Frontal cortex (tissue), 4 donors: Measurements from ENCODE around the gene TRIM15. TPM values are rescaled to one million over a fixed set of nuclear protein-coding genes. Genes with fewer than 3 reads are reported as not detected.

ENCODE experiments used
- DNase-seq, 2 donors: peaks; one replicate each; pipeline ENCODE4 v3.0.0; 2012; ENCODE audit warnings: low spot score in 2 of 2
- FAIRE-seq: peaks from 2 replicates; lab custom pipeline; 2012; peaks lifted over from hg19 to GRCh38; lab: Jason Lieb, UNC
- total RNA-seq: library from RNA; depleted of rRNA; stranded (reverse); fragments of >200 nt; gene quantifications from one replicate; pipeline ENCODE4 v1.2.3, GENCODE V29; 2014
- donor health status: control.
- donor health status: control.
- donor health status: control.

The TRIM15 gene
- total RNA-seq, 1 donor from 2014 or later, result not detected

DNA sequence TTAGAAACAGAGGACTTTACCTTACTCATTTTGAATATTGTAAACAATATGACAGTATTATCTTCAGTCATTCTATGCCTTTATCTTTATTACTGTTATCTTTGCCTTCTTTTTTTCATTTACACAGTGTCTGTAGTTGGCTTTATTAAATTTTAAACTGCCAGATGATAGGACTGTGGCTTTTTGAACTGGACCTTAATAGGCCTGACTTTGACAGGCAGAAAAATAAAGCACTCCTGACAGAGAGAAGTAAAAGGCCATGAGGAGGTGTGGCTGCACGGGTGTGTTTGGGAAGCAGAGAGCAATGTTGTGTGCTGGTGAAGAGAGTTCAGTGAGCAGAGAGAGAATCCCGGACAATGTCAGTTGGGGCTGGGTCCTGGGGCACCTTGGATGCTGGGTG is 19.6 kb upstream of the TRIM15 start:
- FAIRE-seq (no peak), DNase-seq (no peak)

DNA sequence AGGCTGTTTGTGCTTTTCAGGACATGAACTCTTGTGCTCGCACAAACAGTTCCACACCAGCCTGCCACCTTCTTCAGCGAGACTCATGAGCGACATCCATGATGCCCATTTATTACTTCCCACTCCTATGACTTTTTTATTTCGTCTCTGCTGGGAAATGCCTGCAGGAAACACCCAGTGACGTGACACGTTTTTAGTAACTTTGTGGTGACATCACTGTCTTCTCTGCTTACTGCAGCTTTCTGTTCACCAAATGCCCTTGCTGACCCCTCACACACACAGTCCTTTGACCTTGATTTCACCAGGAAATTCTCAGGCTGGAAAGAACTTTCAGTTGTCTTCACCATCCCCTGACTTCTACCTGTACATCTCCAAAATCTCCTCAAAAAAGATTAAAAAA is 18.5 kb upstream of the TRIM15 start:
- FAIRE-seq, result no peak
- no peak for DNase-seq

DNA sequence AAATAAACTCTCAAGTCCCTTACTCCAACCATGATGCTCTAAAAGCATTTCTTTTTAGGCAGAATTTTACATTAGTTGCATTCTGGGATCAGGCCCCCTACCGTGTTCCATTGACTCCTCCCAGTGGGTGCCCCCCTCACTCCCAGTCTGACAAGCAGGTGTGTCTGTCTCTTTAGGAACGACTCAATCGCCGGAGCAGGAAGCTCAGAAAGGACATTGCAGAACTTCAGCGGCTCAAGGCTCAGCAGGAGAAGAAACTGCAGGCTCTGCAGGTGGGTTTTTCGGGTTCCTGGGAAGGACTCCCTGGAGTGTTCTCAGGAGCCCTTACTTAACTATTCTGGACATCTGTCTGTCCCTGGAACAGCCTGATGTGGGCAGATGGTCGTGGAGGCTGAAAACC is 17.5 kb upstream of the TRIM15 start:
- DNase-seq (no peak), FAIRE-seq (no peak)

DNA sequence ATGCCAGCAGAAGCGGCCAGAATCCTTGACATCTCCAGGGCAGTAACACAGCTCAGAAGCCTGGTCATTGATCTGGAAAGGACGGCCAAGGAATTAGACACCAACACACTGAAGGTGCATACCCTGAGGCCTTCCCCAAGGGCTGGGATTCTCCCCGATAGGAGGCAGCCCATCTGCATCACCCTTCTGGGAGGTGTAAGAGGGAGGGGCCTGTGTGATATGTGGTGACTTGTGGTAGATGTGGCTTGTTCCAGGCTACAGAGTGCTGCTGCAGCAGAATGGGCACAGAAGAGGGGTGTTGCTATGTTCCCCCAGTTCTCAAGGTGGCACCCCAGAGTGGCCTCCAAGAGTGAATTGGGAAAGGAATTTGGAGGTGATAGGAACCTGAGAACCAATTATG is 16.2 kb upstream of the TRIM15 start:
- no peak for FAIRE-seq
- DNase-seq, result no peak

DNA sequence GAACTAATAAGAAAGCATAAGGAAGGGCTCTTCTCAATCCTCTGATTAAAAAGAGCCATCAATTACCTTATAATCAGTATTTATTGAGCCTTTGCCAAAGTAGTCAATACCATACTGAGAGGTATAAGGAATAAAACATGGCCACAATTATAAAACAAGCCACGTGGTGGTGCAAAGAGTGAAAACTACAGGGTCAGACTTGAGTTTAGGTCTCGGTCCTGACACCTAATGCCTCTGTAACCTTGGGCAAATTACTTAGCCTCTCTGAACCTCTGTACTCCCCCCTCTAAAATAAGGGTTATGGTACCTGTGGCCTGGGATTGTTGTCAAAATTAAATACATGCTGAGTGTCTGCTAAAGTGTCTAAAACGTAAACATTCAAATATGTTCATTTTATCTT is 14.1 kb upstream of the TRIM15 start:
- no peak for FAIRE-seq
- no peak for DNase-seq

DNA sequence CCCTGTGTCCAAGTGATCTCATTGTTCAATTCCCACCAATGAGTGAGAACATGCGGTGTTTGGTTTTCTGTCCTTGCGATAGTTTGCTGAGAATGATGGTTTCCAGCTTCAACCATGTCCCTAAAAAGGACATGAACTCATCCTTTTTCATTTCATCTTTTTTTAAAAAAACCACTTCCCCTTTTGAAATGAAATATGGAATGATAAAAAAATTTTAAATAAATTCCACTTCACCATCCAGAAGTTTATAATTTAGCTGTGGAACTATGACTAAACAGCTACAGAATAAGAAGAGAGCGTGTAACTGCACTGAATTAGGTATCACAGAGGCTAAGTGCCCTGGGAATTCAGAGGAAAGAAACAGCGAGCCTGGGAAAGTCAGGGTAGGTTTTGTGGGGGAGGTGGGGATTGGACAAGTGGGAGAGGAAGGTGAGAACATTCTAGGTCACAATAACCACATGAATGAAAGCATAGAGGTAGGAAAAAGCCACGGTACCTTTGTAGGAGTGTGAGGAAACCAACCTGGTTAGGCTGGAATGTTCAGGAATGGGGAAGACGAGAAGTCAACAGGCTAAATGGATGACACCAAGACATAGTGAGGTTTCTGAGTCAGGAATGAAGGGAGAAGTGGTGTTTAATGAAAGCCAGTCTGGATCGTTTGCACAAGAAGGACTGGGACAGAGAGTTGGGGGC is 13.3 kb upstream of the TRIM15 start:
- DNase-seq (no peak), FAIRE-seq (no peak)

DNA sequence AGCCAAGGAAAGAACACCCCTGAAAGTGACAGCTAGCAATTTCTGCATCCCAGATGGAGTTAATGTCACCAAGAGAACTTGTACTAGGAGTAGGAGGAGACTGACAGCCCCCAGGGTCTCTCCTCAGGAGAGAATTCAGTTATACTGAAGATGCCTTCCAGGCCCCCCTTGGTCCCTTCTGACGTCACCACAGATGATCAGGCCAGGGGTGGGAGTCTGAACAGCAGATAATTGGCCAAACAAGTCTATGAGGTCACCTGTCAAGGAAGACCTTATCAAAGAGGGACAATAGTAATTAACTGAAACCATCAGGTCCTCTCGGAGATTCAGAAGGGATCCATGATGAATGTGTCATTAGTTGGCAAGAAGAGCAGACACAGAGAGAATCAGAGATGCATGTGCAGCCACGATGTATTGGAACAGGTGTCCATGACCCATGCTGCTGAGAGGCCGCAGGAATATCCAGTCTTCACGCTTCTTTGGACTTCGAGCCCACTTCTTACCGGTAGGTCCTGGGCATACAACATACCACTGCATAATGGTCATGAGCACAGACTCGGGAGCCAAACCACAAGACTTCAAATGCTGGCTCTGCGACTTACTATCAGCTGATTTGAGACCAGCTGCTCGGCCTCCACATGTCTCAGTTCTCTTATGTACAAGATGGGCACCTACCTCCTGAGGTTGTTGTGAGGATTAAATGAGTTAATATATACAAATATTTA is 12.5 kb upstream of the TRIM15 start:
- FAIRE-seq (no peak), DNase-seq (no peak)

DNA sequence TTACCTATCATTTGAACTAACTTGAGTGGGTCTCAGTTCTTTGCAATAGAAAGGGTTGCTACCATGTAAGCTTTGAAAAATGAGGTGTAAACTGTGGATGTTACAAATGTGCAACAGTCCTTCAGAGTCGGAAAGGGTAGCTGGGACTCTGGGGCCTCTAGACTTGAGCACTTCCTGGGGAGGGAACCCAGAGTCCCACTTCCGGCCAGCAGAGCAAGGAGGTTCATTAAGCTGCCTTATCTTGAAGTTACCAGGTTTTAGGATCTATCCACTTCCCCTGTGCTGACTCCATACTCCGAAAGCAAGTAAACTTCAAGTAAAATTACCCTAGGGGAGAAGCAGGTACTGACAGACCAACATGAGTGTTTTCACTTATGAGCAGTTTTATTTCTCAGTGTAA is 11.8 kb upstream of the TRIM15 start:
- DNase-seq, result no peak

DNA sequence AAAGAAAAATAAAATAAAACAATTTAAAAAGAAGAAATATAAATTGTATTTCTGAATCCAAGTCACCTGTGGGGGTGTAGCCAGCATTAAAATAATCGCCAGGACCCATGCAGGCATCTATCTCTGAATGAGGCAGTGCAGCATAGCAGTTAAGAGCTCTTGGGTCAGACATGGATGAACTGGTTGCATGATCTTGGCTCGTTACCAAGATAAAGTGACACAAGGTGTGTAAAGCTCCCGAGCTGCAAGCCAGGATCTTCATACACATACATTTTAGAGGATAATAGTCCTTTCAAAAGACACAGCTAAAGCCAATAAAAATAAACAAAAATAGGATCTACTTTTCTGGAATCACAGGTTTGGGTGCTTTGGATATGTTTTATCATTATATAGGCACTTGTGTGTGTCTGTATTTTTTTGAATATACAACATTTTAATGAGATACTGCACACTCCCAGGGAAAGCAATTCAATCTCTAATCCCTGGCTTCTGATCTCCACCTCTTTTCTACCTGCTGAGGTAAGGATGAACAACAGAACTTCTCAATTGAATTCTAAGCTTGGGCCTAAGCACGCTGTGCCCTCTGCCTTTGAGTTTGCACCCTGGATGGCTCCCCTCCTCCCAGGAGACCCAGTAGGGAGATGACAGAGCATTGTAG is 11.2 kb upstream of the TRIM15 start:
- no peak for DNase-seq
- FAIRE-seq, result no peak

More for the DNA sequence above, 11.8 kb upstream of the TRIM15 start:
- no peak for FAIRE-seq

DNA sequence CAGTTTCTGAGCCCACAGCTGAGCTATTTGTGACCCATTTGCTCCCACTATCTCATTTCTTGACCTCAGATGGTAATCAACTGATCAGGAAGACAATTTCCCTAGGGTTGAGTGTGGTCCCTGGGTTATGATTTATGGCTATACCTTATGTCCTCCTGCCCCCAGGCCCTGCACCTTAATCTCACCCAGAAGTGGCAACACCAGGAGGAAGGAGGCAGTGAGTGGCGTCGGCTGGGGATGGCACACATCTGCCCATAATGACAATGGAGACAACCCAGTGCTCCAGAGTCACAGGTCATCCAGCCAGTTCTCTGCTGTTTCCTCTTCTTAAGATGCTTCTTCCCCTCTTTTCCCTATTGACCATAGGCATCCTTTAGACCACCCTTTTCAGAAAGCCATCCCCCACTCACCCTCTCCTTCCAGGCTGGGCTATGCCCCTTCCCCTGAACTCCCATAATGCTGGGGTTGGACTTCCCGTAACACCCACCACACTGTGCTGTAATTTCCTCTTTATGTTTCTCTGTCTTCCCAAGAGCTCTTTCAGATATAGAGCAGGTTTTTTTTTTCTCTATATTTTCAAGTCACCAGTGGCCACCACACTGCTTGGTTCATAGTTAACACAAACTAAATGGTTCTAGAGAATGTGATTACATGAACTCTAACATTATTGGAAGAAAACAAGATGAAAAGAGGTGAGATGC is 10.3 kb upstream of the TRIM15 start:
- FAIRE-seq, result no peak

DNA sequence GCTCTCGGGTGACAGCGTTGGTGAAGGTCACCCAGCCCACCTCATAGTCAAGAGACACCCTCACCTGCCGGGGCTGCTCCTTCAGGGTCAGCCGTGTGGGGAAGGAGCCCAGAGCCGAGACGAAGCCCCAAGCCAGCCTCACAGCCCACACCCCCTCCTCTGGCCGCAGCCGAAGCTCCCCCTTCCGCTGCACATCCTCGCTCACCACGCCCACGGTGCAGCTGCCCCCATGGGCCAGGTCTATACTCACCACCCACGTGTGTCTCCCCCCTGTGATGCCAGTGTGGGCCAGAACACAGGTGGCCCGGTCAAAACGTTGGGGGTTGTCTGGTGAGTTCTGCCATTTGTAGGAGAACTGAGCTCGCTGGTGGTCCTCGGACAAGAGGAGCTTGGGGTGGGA is 9.3 kb upstream of the TRIM15 start:
- DNase-seq, result no peak
- FAIRE-seq, result no peak

More for the DNA sequence above, 10.3 kb upstream of the TRIM15 start:
- no peak for DNase-seq

DNA sequence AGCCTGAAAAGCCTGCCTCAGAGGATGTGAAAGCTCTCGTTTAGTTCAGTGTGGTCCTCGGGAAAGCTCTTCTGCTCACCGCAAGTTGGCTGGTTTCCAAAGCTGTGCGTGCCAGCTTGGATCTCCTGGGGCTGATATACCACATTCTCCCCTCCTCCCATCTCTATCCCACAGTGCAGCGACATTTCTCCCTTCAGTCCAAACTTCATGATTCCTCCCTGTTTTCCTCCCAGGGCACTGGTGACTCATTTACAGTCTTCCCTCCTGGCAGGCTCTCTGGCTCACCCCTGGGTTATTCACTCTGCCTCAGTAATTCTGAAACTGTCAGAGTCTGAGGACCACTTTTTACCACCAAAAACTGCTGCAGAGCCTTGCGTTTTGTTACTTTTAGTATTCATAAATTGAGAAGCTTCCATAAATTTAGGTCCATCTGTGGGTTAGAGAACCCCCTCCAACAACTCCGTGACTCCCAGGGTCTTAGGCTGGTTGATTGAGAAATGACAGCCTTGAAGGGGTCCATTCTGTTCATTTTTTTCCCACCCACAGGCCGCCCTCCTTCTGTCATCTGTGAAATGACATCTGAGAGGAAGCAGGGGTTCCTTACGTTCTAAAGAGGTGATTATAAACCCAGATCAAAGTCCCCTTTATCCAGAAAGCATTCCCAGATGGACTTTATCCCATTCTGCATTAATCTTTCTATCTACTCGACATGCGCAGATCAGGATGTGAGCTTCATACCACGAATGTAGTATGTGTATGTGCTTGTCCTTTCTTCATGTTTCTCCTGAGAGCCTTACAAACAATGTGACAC is 8.4 kb upstream of the TRIM15 start:
- FAIRE-seq (no peak), DNase-seq (no peak)

DNA sequence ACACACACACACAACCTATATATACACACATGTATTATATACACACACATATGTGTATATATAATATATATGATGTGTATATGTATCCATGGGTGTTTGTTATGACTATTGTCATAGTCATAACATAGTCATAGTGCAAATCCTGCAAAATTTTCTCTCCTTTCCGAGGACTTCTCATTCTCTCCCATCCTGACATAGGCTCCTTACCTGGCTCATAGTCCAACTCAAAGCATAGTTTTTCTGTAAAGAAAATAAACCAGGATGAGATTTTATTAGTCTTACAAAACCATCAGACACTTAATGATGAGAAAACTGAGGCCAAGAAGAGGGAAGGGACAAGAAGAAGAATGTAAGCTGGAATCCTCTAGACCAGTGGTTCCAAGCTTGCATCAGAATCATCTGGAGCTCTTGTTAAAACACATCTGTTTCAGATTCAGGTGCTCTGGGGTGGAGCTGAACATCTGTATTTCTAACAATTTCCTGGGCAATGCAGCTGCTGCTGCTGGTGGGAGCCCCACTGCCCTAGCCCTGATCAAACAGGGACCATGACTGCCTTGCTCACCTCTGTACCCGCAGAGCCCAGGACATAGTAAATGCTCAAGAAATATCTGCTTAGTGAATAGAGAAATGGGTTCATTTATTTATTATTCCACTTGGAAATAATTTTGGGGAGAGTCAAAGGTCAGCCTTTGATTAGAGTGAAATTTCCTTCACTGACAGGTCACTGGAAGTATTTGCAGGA is 7.7 kb upstream of the TRIM15 start:
- DNase-seq, result no peak
- no peak for FAIRE-seq

DNA sequence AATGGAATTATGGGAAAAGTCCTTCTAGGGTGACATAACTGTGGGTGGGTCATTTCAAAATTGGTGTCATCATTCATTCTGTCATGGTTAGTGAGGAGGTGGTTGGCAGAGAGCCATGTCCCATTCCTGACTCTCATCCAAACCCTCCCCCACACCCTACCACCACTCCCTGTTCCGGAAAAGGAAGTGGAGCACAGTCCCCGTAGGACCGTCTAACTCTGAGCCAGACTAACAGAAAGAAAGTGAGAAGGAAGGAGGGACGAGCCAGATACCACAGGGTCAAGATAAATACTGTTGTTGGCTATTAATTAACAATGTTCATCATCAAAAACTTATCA is 7.1 kb upstream of the TRIM15 start:
- FAIRE-seq (no peak), DNase-seq (no peak)

DNA sequence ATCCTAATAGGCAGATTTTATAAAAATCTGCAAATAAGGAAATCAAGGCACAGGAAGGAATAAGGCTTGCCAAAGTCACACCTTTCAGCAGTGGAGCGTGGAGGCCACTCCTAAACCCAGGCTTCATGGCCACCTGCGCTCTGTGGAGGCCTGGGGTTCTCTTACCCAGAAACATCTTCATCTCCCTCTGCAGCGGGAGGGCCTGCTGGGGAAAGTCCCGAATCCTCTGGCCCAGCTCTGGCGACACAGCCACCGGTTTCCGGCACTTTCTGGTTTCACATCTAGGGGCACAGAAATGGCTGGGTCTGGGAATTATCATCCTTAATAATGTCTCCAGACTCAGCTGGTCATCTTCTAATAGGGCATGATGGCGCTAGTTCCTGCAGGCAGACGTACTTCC is 6.6 kb upstream of the TRIM15 start:
- no peak for DNase-seq
- FAIRE-seq, result no peak

DNA sequence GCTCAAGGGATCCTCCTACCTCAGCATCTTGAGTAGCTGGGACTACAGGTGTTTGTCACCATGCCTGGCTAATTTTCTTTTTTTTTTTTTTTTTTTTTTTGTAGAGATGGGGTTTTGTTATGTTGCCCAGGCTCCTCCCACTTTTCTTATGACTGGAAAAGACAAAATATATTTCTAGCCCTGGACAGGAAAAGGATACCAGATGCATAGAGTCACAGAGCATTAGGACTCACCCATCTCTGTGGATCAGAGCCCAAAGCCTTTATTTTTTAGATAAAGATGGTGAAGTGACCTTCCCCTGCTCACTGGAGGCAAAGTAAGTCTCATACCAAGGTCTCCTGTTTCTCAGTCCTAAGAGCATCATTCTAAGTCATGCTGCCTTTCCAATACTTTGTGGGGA is 5.8 kb upstream of the TRIM15 start:
- FAIRE-seq (no peak), DNase-seq (no peak)

DNA sequence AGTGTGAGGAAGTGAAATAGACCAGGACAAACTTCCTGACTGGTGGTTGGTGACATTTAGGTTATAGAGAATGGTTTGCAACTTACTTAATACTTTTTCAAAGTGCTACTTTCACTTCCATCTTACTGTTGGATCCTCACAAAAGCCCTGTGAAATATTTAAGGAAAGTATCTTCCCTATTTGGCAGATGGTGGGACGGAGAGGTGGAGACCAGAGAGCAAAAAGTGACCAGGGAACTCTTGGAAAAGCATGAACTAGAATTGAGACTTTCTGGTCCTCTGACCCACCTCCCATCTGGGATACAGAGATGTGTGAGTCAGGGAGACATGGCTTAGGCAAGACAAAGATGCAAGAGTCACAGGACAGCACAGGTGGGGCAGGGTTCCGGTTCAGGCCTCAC is 5.3 kb upstream of the TRIM15 start:
- FAIRE-seq (no peak), DNase-seq (no peak)

DNA sequence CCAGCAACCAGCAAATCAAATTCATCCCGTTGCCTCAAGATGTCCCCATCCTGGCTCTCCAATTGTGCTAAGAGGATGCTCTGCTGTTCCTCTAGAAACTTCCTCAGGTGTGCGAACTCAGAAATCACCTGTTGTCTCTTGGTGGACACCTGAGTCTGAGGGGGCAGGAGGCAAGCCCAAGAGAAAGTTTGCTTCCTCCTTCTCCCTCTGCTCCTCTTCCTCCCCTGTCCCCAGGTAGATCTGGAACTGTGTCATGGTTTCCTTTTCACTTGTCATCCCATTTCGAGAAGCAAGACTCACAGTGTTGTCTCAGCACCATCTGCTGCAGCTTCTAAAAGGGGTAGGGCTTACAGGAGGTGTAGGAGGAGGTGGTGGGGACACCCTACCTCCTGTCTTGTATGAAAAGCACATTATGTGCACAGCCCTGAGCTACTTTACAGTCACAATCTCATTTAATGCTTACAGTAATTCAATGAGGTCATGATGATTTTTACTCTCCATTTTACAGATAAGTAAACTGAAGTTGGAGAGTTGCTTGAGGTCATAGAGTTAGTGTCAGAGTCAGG is 4.8 kb upstream of the TRIM15 start:
- peak in 1 of 2 donors; percentile 39 for DNase-seq
- FAIRE-seq, result no peak
